ENCODE results near the gene MLXIP. TPM values are rescaled to one million over a fixed set of nuclear protein-coding genes. Genes with fewer than 3 reads are reported as not detected.

Gene MLXIP
- total and polyA plus RNA-seq, 2 of the 13 experiments (the other 11 are each of a cell fraction or from before 2014, with no cell fraction given), result 5.3 to 6.7 TPM

GRCh38 chr12:122096591-122097149 lies 18.1 kb downstream of the MLXIP start:
- Histone ChIP-seq H3K4me2 (ENCODE audit: low read depth, low read length) (no peak overlapping the region), H3K79me2 (ENCODE audit: insufficient read depth, low read length) (peaks cover 22% of the 10 kb centered on the region), H3K27me3 (ENCODE audit: control insufficient read depth in 1 of 2, insufficient read depth in 2 of 2, low read length in 2 of 2) (no peaks in the 10 kb centered on the region), H3K36me3 (replicated peaks in 1 of 2; ENCODE audit: control insufficient read depth in 1 of 2, insufficient read depth in 2 of 2, low read length in 2 of 2) (no peaks in the 10 kb centered on the region), H3K4me3 (replicated peaks in 1 of 3; ENCODE audit: insufficient read depth in 1 of 3, low read depth in 2 of 3, low read length in 3 of 3) (no peak overlapping the region), H4K20me1 (ENCODE audit: insufficient read depth, low read length) (peaks cover 24% of the 10 kb centered on the region; the same call in 1 of the 2 replicates), H3K4me1 (ENCODE audit: insufficient read depth, low read length) (peaks cover 56% of the 10 kb centered on the region), H3K27ac (ENCODE audit: extremely low read length, insufficient read depth, low read length) (no peak overlapping the region), H2AFZ (ENCODE audit: low read length) (no peak overlapping the region), H3K9ac (ENCODE audit: insufficient read depth, low read depth, low read length) (no peak overlapping the region), H3K9me3 (ENCODE audit: low read length) (no peaks in the 10 kb centered on the region)
- in situ Hi-C loops (cut with HindIII; ENCODE audit: extremely low pct_ligation_motif_present, low pct_unique_long_range_greater_than_20kb), result no loop called here
- no TSS peak for BruUV-seq (replicated peaks)
- TF ChIP-seq SAFB2 (CRISPR knock-in tag; IDR thresholded peaks at IDR 0.05; ENCODE audit: borderline replicate concordance, low read depth) (no peak), MAFK (conservative IDR thresholded peaks at IDR 0.05 in 1 of 2, IDR thresholded peaks at IDR 0.05 in 1 of 2; ENCODE audit: low read length in 2 of 2) (peak in 1 of 2 experiments; percentile 32; a peak in 1 of 4 replicates)
- no peak for DNase-seq (ENCODE audit: low spot score)
- WGBS (ENCODE audit: low lambda C conversion rate), result 76% methylated on average over 11 of the region's 20 CpGs
- ChIA-PET CTCF (ENCODE audit: low intra/inter-chr PET ratio, low total read pairs) (no interaction called here), POLR2A (interaction anchor here (2.5 kb wide), 1 partner anchor 15 kb away, joined by 9 read pairs; no protein-coding TSS in a partner anchor)
- no peak for FAIRE-seq
- no peak for ATAC-seq
- intact Hi-C loops (cut with micrococcal nuclease; ENCODE audit: unreplicated experiment), result no loop called here

DNA sequence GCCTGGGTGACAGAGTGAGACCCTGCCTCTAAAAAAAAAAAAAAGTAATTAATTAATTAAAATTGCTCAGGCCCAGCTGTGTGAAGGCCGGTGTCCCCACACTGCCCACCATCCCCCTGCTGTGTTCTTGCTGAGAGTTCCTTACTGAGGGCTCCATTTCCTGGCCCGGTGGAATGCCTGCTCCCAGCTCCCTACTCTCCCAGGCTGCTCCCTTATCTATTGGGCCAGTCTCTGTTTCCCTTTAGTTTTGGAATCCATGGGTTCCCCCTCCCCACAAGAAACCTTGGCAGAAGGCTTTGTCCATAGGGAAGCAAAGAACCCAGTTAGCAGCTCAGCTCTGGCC lies 19.0 kb downstream of the MLXIP start:
- Histone ChIP-seq H2AFZ (ENCODE audit: low read length) (no peak overlapping the region), H4K20me1 (ENCODE audit: insufficient read depth, low read length) (peaks cover 24% of the 10 kb centered on the region; the same call in 1 of the 2 replicates), H3K4me2 (ENCODE audit: low read depth, low read length) (peak overlapping the region; percentile 58), H3K9ac (ENCODE audit: insufficient read depth, low read depth, low read length) (no peak overlapping the region), H3K79me2 (ENCODE audit: insufficient read depth, low read length) (peaks cover 18% of the 10 kb centered on the region), H3K27ac (ENCODE audit: extremely low read length, insufficient read depth, low read length) (no peak overlapping the region), H3K9me3 (ENCODE audit: low read length) (no peaks in the 10 kb centered on the region), H3K4me1 (ENCODE audit: insufficient read depth, low read length) (peaks cover 52% of the 10 kb centered on the region), H3K36me3 (replicated peaks in 1 of 2; ENCODE audit: control insufficient read depth in 1 of 2, insufficient read depth in 2 of 2, low read length in 2 of 2) (no peaks in the 10 kb centered on the region), H3K27me3 (ENCODE audit: control insufficient read depth in 1 of 2, insufficient read depth in 2 of 2, low read length in 2 of 2) (no peaks in the 10 kb centered on the region), H3K4me3 (replicated peaks in 1 of 3; ENCODE audit: insufficient read depth in 1 of 3, low read depth in 2 of 3, low read length in 3 of 3) (no peak overlapping the region; a peak in 1 of 6 replicates)
- ATAC-seq, result peak; percentile 69
- TF ChIP-seq NR2F6 (IDR thresholded peaks at IDR 0.05) (0 out of 2 replicates have a peak, but pooled peaks have one; percentile 43), NR2F6 (CRISPR knock-in tag; IDR thresholded peaks at IDR 0.05) (no peak), EP300 (IDR thresholded peaks at IDR 0.05; ENCODE audit: low read depth in 2 of 2, low read length in 2 of 2) (no peak), EP300 (CRISPR knock-in tag; IDR thresholded peaks at IDR 0.05; ENCODE audit: borderline replicate concordance) (no peak)
- in situ Hi-C loops (cut with HindIII; ENCODE audit: extremely low pct_ligation_motif_present, low pct_unique_long_range_greater_than_20kb) (no loop called here), intact Hi-C loops (cut with micrococcal nuclease; ENCODE audit: unreplicated experiment) (no loop called here)
- no peak for FAIRE-seq
- BruUV-seq (replicated peaks), result no TSS peak
- no peak for DNase-seq (ENCODE audit: low spot score)
- WGBS (ENCODE audit: low lambda C conversion rate), result 63% methylated on average over 2 of the region's 2 CpGs
- ChIA-PET POLR2A (interaction anchor here (0.6 to 3.0 kb wide), 4 partner anchors 8 to 560 kb away, joined by 3 to 13 read pairs (median 6); partner anchors contain the start of gene MLXIP), CTCF (ENCODE audit: low intra/inter-chr PET ratio, low total read pairs) (no interaction called here)
